ENCODE data around the gene ZBTB17. TPM values are rescaled to one million over a fixed set of nuclear protein-coding genes. Genes with fewer than 3 reads are reported as not detected.

ZBTB17 gene
- total and polyA plus RNA-seq, 2 of the 8 experiments (the other 6 are each of a cell fraction or from before 2014, with no cell fraction given), result 24.7 to 36.2 TPM

DNA sequence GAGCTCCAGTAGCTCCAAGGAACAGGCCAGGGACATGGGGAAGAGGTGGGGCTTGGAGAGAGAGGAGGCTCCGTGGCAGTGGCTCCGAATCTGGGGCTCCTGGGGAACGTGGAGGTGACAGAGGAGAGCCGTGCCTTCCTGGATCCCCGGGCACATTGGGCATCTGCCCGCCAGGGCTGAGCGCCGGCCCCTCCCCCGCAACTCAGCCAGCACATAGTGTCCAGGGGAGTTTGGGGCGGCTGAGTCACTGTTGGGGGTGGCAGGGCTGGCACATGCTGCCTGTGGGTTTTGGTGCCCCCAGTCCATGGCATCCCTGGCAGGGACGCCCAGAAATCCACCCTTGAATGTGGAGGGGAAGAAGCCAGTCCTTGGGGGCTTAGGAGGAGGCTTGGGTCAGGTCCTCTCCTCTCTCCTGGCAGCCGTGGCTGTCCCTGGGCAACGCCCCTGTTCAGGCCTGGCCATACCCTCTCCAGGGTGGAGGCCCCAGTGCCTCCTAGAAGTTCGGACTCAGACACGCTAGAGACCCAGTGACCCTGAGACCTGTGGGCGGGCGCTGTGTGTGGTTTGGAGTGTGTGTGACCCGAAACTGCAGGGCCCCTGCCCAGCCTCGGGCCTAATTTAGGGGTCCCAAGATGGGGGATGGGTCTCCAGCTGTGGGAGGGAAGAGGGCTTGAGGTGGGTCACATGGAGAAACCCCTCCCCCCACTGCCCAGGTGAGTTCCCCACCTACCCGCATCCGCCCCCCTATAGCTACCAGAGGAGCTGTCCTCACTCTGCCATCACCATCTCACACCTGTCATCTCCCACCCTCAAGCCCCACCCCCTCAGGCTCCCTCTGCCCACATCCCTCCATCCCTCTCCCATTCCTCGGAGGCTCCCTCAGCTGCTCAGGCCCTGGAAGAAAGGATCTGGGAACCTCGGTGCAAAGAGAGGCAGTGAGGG, 40.3 kb upstream of the ZBTB17 start (continued):
- TF ChIP-seq BCL11A (IDR thresholded peaks at IDR 0.05; ENCODE audit: low read depth in 2 of 2, low read length in 2 of 2) (no peak), KDM5A (IDR thresholded peaks at IDR 0.05; ENCODE audit: low read length) (no peak), SRF (IDR thresholded peaks at IDR 0.05; ENCODE audit: low read depth, low read length) (no peak), GTF2F1 (IDR thresholded peaks at IDR 0.05; ENCODE audit: borderline replicate concordance, low read depth, low read length) (no peak), CEBPB (IDR thresholded peaks at IDR 0.05; ENCODE audit: low read depth, low read length) (no peak)

Measured in H1 (cell line).